ENCODE results near the gene SPDYE1.

The SPDYE1 gene

DNA sequence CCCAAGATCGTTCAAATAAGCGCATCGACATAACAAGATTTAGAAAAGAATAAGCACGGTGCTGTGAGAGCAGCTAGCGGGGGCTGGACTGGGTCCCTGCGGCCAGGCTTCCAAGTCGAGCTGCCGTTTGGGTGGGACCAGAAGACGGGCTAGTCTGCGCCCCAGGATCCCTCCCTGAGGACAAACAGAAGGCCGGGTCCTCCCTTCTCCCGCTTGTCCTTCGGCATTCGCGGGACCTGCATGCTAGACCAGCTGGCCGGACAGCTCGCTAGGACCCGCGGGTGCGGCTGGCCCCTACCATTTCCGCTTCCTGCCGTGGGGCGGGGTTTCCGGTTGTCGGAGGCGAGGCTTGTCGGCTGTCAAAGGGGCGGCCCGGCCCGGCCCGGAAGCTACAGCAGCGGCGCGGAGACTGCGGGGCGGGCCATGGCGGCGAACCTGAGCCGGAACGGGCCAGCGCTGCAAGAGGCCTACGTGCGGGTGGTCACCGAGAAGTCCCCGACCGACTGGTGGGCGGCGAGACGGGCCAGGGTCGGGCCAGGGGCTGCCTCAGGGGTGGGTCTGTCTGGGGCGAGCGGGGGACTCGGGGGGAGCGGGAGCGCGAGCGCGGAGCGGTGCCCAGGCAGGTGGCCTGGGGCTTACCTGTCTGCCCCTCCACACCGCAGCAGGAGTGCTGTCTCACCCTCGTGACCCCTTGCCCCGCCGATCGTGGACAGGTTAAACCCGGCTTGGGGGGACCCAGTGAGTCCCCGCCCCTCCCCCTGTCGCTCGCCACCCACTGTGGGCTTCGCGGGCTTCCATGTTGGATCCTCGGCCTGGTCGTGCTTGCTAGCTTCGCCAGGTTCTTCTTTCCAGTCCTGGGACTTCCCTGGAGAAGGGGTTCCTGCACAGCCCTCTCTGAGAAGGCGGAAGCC, 46.9 kb downstream of the SPDYE1 start, which contains the start of gene DBNL:
Gene DBNL, plus strand, starts transcription at position 388 of the 911 bp plus-strand sequence. Its CDS starts 36 bp downstream, at position 424.
- POLR2A ChIA-PET: interaction anchor here (0.6 to 1.6 kb wide), 2 partner anchors 21 to 24 kb away, joined by 3 to 4 read pairs; partner anchors contain the start of gene PGAM2
- Histone ChIP-seq H3K36me3 (ENCODE audit: control insufficient read depth in 4 of 4, insufficient read depth in 4 of 4, low read length in 3 of 4) (peaks cover 2 to 26% (median 7%) of the 10 kb centered on the region in 4 experiments), H3K4me1 (ENCODE audit: control extremely low read depth in 1 of 4, control insufficient read depth in 4 of 4, insufficient read depth in 4 of 4, low read length in 3 of 4) (peaks cover 19 to 40% (median 33%) of the 10 kb centered on the region in 4 experiments)

DNA sequence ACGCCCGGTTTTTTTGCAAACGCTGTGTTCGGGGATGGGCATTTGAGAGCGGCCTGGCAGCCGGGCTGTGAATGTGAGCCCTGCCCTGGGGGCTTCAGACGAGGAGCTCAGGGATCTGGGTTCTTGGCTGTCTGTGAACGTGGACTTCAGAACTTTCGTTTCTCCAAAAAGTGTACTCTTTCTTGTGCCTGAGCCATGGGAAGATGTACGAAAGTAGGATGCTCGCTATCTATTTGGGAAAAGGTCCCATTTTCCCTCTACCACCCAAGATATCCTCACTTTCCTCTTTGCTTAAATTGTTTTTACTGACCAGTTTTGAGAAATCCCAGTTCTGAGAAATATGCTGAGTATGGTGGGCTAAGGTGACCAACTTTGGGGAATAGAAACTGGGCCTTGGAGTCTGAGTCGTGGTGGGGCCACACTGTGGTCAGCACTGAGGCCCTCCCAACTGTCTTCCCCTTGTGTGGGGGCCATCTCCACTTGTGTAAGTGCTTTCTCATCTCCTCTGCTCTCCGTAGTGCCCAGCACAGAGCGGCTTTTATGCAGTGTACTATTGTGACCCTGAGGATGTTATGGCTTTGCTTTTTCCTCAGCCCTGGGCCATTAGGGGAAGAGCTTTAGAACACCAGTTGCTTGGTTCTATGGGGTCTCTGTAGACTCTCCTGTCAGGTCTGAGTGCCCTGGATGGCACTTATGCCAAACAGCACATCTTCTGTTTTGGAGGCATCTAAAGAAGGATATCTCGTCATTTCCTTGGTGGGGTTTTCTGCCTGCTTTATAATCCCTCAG, 47.7 kb downstream of the SPDYE1 start:
- CTCF ChIA-PET: interaction anchor here (2.1 to 3.7 kb wide), 2 partner anchors 16 to 27 kb away, joined by 7 to 11 read pairs; no protein-coding TSS in a partner anchor
- 25% methylated on average over 13 of the region's 15 CpGs for WGBS (ENCODE audit: insufficient coverage)
- POLR2A ChIA-PET: interaction anchor here (1.6 kb wide), 1 partner anchor 20 kb away, joined by 4 read pairs; the partner anchor contains the start of gene PGAM2
- no peaks in the 10 kb centered on the region for H3K27me3 ChIP-seq (replicated peaks in 2 of 5; ENCODE audit: control insufficient read depth in 4 of 5, insufficient read depth in 5 of 5, low read length in 4 of 5)
- H3K27ac ChIP-seq (ENCODE audit: insufficient read depth in 1 of 2, low read depth in 1 of 2, low read length in 2 of 2, poor library complexity in 1 of 2, severe bottlenecking in 2 of 2): peak overlapping the region; percentile 64 to 87
- DNase-seq: no peak
- H3K9me3 ChIP-seq (ENCODE audit: control extremely low read depth in 1 of 5, control insufficient read depth in 4 of 5, insufficient read depth in 2 of 5, low read depth in 1 of 5, low read length in 4 of 5): no peaks in the 10 kb centered on the region
- H3K4me1 ChIP-seq (ENCODE audit: control extremely low read depth in 1 of 4, control insufficient read depth in 4 of 4, insufficient read depth in 4 of 4, low read length in 3 of 4): peaks cover 19 to 38% (median 33%) of the 10 kb centered on the region in 4 experiments
- H3K4me3 ChIP-seq (ENCODE audit: control insufficient read depth in 1 of 7, extremely low read depth in 1 of 7, insufficient read depth in 4 of 7, low read depth in 2 of 7, low read length in 6 of 7): peak overlapping the region; percentile 75 to 97 (median 90)
- H3K36me3 ChIP-seq (ENCODE audit: control insufficient read depth in 4 of 4, insufficient read depth in 4 of 4, low read length in 3 of 4): peaks cover 8 to 35% (median 14%) of the 10 kb centered on the region in 4 experiments

More for the DNA sequence above, 46.9 kb downstream of the SPDYE1 start, which contains the start of gene DBNL:
- CTCF ChIA-PET: interaction anchor here (0.6 to 2.1 kb wide), 3 partner anchors 21 to 28 kb away, joined by 3 to 7 read pairs (median 5); no protein-coding TSS in a partner anchor
- peak; percentile 62 to 81 (median 67) for DNase-seq
- Histone ChIP-seq H3K9me3 (ENCODE audit: control extremely low read depth in 1 of 5, control insufficient read depth in 4 of 5, insufficient read depth in 2 of 5, low read depth in 1 of 5, low read length in 4 of 5) (no peaks in the 10 kb centered on the region), H3K27me3 (replicated peaks in 2 of 5; ENCODE audit: control insufficient read depth in 4 of 5, insufficient read depth in 5 of 5, low read length in 4 of 5) (no peaks in the 10 kb centered on the region), H3K4me3 (ENCODE audit: control insufficient read depth in 1 of 7, extremely low read depth in 1 of 7, insufficient read depth in 4 of 7, low read depth in 2 of 7, low read length in 6 of 7) (peak within 1 kb of the TSS; percentile 75 to 97 (median 90)), H3K27ac (ENCODE audit: insufficient read depth in 1 of 2, low read depth in 1 of 2, low read length in 2 of 2, poor library complexity in 1 of 2, severe bottlenecking in 2 of 2) (peak within 1 kb of the TSS; percentile 64 to 87)
- under 1% methylated on average over 73 of the region's 74 CpGs for WGBS (ENCODE audit: insufficient coverage)

- H3K27me3 ChIP-seq (replicated peaks in 2 of 5; ENCODE audit: control insufficient read depth in 4 of 5, insufficient read depth in 5 of 5, low read length in 4 of 5): no peaks in the 10 kb centered on the region
- peak overlapping the region in 3 of 7 experiments; percentile 1 to 89 (median 21) for H3K4me3 ChIP-seq (ENCODE audit: control insufficient read depth in 1 of 7, extremely low read depth in 1 of 7, insufficient read depth in 4 of 7, low read depth in 2 of 7, low read length in 6 of 7)
- POLR2A ChIA-PET: no interaction called here
- peaks cover 19 to 36% (median 28%) of the 10 kb centered on the region in 4 experiments for H3K4me1 ChIP-seq (ENCODE audit: control extremely low read depth in 1 of 4, control insufficient read depth in 4 of 4, insufficient read depth in 4 of 4, low read length in 3 of 4)
- peaks cover 9 to 45% (median 24%) of the 10 kb centered on the region in 4 experiments for H3K36me3 ChIP-seq (ENCODE audit: control insufficient read depth in 4 of 4, insufficient read depth in 4 of 4, low read length in 3 of 4)
- H3K9me3 ChIP-seq (ENCODE audit: control extremely low read depth in 1 of 5, control insufficient read depth in 4 of 5, insufficient read depth in 2 of 5, low read depth in 1 of 5, low read length in 4 of 5): no peaks in the 10 kb centered on the region
- DNase-seq: peak; percentile 29 to 85 (median 79)
- peak overlapping the region in 1 of 2 experiments; percentile 87 for H3K27ac ChIP-seq (ENCODE audit: insufficient read depth in 1 of 2, low read depth in 1 of 2, low read length in 2 of 2, poor library complexity in 1 of 2, severe bottlenecking in 2 of 2)
- 59% methylated on average over 8 of the region's 8 CpGs for WGBS (ENCODE audit: insufficient coverage)
- CTCF ChIA-PET: interaction anchor here (0.6 to 3.7 kb wide), 3 partner anchors 15 to 95 kb away, joined by 5 to 11 read pairs (median 5); no protein-coding TSS in a partner anchor
Measured at GRCh38 chr7:44046321-44047061, 48.8 kb downstream of the SPDYE1 start.

DNA sequence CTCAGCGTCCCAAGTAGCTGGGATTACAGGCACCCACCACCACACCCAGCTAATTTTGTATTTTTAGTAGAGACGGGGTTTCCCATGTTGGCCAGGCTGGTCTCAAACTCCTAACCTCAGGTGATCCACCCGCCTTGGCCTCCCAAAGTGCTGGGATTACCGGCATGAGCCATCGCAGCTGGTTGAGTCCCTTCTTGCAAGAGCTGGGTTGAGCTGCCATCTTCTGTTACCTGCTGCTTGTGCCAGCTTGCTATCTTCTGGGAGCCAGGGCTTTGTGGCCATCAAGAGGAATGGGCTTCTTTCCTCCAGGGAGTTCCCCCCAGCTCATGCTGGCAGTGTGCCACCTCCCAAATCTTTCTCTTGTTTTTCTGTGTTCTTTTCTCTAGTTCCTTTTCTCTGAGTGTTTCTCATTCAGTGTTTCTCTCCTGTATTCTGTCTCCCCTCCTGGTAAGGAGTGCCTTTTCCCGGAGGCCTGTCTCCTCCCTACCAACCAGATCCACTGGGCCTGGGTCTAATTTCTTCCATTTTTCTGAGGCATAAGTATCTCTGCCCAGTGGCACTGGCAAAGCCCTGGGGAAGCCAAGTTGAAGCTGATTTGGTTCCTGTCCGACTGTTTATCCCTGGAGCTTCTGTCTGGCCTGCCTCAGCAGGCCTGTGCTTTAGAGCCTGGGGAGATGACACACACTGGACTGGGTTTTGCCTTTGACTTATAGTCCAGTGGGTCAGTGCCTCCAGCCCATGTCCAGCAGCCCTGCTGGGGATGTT, 50.5 kb downstream of the SPDYE1 start:
- H3K4me3 ChIP-seq (ENCODE audit: control insufficient read depth in 1 of 7, extremely low read depth in 1 of 7, insufficient read depth in 4 of 7, low read depth in 2 of 7, low read length in 6 of 7): no peak overlapping the region
- peak overlapping the region in 1 of 2 experiments; percentile 1 for H3K27ac ChIP-seq (ENCODE audit: insufficient read depth in 1 of 2, low read depth in 1 of 2, low read length in 2 of 2, poor library complexity in 1 of 2, severe bottlenecking in 2 of 2)
- no peaks in the 10 kb centered on the region for H3K9me3 ChIP-seq (ENCODE audit: control extremely low read depth in 1 of 5, control insufficient read depth in 4 of 5, insufficient read depth in 2 of 5, low read depth in 1 of 5, low read length in 4 of 5)
- no peak for DNase-seq
- peaks cover 18 to 59% (median 35%) of the 10 kb centered on the region in 4 experiments for H3K36me3 ChIP-seq (ENCODE audit: control insufficient read depth in 4 of 4, insufficient read depth in 4 of 4, low read length in 3 of 4)
- POLR2A ChIA-PET: no interaction called here
- 98% methylated on average over 5 of the region's 7 CpGs for WGBS (ENCODE audit: insufficient coverage)
- no peaks in the 10 kb centered on the region for H3K27me3 ChIP-seq (replicated peaks in 2 of 5; ENCODE audit: control insufficient read depth in 4 of 5, insufficient read depth in 5 of 5, low read length in 4 of 5)
- peaks cover 19 to 36% (median 28%) of the 10 kb centered on the region in 4 experiments for H3K4me1 ChIP-seq (ENCODE audit: control extremely low read depth in 1 of 4, control insufficient read depth in 4 of 4, insufficient read depth in 4 of 4, low read length in 3 of 4)
- CTCF ChIA-PET: interaction anchor here (1.0 to 3.7 kb wide), 3 partner anchors 13 to 20 kb away, joined by 4 to 11 read pairs (median 4); partner anchors contain the start of gene PGAM2

DNA sequence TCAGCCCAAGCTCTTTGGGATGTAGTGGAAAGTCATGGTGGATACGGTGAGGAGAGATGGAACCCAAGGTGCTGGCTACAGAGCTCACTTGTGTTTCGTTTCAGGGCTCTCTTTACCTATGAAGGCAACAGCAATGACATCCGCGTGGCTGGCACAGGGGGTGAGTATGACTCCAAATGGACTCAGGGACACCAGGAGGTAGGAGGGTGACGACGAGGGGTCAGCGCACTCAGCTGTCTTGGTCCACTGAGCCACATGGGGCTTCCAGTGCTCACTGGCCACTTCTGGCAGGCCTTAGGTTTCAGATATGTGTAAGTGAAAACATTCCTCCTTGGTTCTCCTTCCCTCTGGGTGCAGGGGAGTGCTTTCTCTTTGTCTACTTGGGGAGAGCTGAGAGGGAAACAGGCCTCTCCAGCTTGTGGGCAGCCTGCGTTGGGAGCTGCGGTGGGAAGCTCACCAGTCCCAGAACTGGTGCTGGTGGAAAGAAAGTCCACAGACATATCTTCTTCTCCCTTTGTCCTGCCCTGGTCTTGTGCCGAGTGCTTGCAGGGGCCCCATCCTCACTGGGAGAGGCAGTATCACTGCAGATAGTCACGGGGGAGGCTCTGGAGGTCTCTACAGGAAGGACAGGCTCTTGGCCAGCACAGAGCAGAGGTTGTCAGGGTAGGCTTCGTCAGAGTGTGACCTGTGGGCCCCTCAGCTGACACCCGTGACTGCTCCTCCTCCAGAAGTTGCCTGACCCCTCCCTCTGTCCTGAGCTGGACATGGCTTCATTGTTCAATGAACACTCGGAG, 52.6 kb downstream of the SPDYE1 start:
- Histone ChIP-seq H3K36me3 (ENCODE audit: control insufficient read depth in 4 of 4, insufficient read depth in 4 of 4, low read length in 3 of 4) (peaks cover 18 to 67% (median 47%) of the 10 kb centered on the region in 4 experiments), H3K27me3 (replicated peaks in 2 of 5; ENCODE audit: control insufficient read depth in 4 of 5, insufficient read depth in 5 of 5, low read length in 4 of 5) (no peaks in the 10 kb centered on the region), H3K9me3 (ENCODE audit: control extremely low read depth in 1 of 5, control insufficient read depth in 4 of 5, insufficient read depth in 2 of 5, low read depth in 1 of 5, low read length in 4 of 5) (no peaks in the 10 kb centered on the region), H3K4me1 (ENCODE audit: control extremely low read depth in 1 of 4, control insufficient read depth in 4 of 4, insufficient read depth in 4 of 4, low read length in 3 of 4) (peaks cover 10 to 21% (median 17%) of the 10 kb centered on the region in 4 experiments), H3K4me3 (ENCODE audit: control insufficient read depth in 1 of 7, extremely low read depth in 1 of 7, insufficient read depth in 4 of 7, low read depth in 2 of 7, low read length in 6 of 7) (no peak overlapping the region), H3K27ac (ENCODE audit: insufficient read depth in 1 of 2, low read depth in 1 of 2, low read length in 2 of 2, poor library complexity in 1 of 2, severe bottlenecking in 2 of 2) (no peak overlapping the region)
- WGBS (ENCODE audit: insufficient coverage): 93% methylated on average over 10 of the region's 14 CpGs
- ChIA-PET POLR2A (no interaction called here), CTCF (interaction anchor here (1.1 to 1.8 kb wide), 2 partner anchors 15 to 147 kb away, joined by 3 to 6 read pairs; partner anchors contain the start of gene PGAM2)
- no peak for DNase-seq
